Ovary (tissue), 3 donors: ENCODE results near the gene PMEPA1.

Experiments used
- POLR2A ChIP-seq: fragments of 450-650 bp; IDR thresholded peaks from one replicate; pipeline ENCODE4 v1.6.1; 2017; ENCODE audit warnings: antibody characterized with exemption, mild to moderate bottlenecking, moderate library complexity
- TF ChIP-seq, protein P1 (sequence below), 3 donors: fragments of 450-650 bp in 2 of 3; fragments of 200-600 bp in 1 of 3; IDR thresholded peaks; one replicate each; pipeline versions ENCODE4 v1.5.1 to v1.8.0; 2016 to 2022; ENCODE audit warnings: antibody characterized with exemption in 3 of 3, mild to moderate bottlenecking in 1 of 3
- donor health status: DM: no; HTN: no; CAD: no.

DNA sequence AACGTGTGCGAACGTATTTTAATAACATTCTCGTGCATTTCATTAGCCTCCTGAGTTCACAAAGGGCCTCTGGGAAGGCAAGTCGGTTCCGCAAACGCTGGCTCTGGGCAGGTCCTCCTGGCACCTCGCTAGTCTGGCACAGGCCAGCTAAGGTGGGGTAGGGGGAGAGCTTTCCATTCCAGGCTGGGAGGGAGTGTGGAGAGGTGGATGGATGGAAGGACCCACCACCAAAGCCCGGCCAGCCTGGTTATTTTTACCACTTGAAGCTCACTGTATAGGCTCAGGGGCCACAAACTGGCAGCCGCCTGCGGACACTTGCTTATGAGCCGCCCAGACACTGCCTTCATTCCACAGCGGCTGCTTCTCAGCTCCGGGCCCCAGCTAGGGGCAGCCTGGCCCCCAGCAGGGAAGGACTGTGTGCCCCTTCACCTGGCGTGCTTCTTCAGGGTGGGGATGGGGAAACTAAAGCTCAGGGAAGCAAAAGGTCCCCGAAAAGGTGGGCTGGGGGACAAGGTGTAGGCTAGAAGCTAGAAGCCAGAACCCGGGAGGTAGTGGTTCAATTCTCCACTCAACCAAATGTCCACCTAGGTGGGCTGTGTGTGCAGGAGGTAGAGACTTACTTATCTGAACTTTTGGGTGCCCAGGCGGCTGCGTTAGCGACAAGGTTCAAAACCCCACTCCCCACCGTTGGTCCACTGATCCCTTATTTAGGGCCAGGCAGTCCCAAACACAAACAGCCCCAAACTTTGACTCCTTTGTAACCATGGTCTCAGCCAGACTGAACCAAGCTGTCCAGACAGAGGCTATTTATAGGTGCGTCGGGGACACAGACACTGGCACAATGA is 1.7 kb downstream of the PMEPA1 start:
- TF ChIP-seq, protein P1, sequence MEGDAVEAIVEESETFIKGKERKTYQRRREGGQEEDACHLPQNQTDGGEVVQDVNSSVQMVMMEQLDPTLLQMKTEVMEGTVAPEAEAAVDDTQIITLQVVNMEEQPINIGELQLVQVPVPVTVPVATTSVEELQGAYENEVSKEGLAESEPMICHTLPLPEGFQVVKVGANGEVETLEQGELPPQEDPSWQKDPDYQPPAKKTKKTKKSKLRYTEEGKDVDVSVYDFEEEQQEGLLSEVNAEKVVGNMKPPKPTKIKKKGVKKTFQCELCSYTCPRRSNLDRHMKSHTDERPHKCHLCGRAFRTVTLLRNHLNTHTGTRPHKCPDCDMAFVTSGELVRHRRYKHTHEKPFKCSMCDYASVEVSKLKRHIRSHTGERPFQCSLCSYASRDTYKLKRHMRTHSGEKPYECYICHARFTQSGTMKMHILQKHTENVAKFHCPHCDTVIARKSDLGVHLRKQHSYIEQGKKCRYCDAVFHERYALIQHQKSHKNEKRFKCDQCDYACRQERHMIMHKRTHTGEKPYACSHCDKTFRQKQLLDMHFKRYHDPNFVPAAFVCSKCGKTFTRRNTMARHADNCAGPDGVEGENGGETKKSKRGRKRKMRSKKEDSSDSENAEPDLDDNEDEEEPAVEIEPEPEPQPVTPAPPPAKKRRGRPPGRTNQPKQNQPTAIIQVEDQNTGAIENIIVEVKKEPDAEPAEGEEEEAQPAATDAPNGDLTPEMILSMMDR (IDR thresholded peaks at IDR 0.05) = no peak
- TF ChIP-seq POLR2A = no peak
